H9 (cell line): ENCODE results near the gene WEE1. TPM values are rescaled to one million over a fixed set of nuclear protein-coding genes. Genes with fewer than 3 reads are reported as not detected.

Experiments used
- DNase-seq: peaks from one replicate; pipeline ENCODE4 v3.0.0-alpha.2; 2017
- H2AFZ ChIP-seq: one replicate; pipeline ENCODE4 v1.6.1; 2013; ENCODE audit warnings: mild to moderate bottlenecking, low read length, control low read depth, moderate library complexity
- H2AK5ac ChIP-seq: 2 replicates; pipeline ENCODE4 v1.6.1; 2013; ENCODE audit warnings: low read length, control low read depth, mixed read lengths; ENCODE audit not compliant: insufficient read length
- H2BK120ac ChIP-seq: one replicate; pipeline ENCODE4 v1.6.1; 2013; ENCODE audit warnings: low read depth, mild to moderate bottlenecking, low read length, control low read depth, inconsistent platforms; ENCODE audit not compliant: poor library complexity, severe bottlenecking
- H2BK12ac ChIP-seq: 2 replicates; pipeline ENCODE4 v1.6.1; 2013; ENCODE audit warnings: low read length, control low read depth, mixed read lengths, low read depth; ENCODE audit not compliant: insufficient read length
- H2BK15ac ChIP-seq: 2 replicates; pipeline ENCODE4 v1.6.1; 2013; ENCODE audit warnings: low read depth, low read length, control low read depth
- H2BK20ac ChIP-seq: one replicate; pipeline ENCODE4 v1.6.1; 2013; ENCODE audit warnings: low read depth, mild to moderate bottlenecking, low read length, control low read depth, inconsistent platforms; ENCODE audit not compliant: poor library complexity, severe bottlenecking
- H2BK5ac ChIP-seq: 2 replicates; pipeline ENCODE4 v1.6.1; 2013; ENCODE audit warnings: low read length, control low read depth, mixed read lengths; ENCODE audit not compliant: insufficient read length
- H3K14ac ChIP-seq: 2 replicates; pipeline ENCODE4 v1.6.1; 2013; ENCODE audit warnings: low read length, control low read depth; ENCODE audit not compliant: insufficient read depth
- H3K18ac ChIP-seq: 2 replicates; pipeline ENCODE4 v1.6.1; 2013; ENCODE audit warnings: low read depth, mild to moderate bottlenecking, mixed read lengths, low read length, control low read depth; ENCODE audit not compliant: insufficient read length
- H3K23ac ChIP-seq: 2 replicates; pipeline ENCODE4 v1.6.1; 2013; ENCODE audit warnings: low read length, control low read depth, mixed read lengths, low read depth; ENCODE audit not compliant: insufficient read length
- H3K23me2 ChIP-seq: 2 replicates; pipeline ENCODE4 v1.6.1; 2013; ENCODE audit warnings: low read depth, mild to moderate bottlenecking, mixed read lengths, low read length, control low read depth; ENCODE audit not compliant: insufficient read length, poor library complexity, severe bottlenecking
- H3K27ac ChIP-seq: 2 replicates; pipeline ENCODE4 v1.5.1; 2013; ENCODE audit warnings: low read length, control low read depth, mixed read lengths, low read depth; ENCODE audit not compliant: insufficient read length
- H3K27me3 ChIP-seq: 2 replicates; pipeline ENCODE4 v1.6.1; 2013; ENCODE audit warnings: low read length, control low read depth, inconsistent platforms; ENCODE audit not compliant: insufficient read depth
- H3K4ac ChIP-seq: 2 replicates; pipeline ENCODE4 v1.6.1; 2013; ENCODE audit warnings: low read depth, mild to moderate bottlenecking, control low read depth, inconsistent platforms, low read length, moderate library complexity
- H3K4me1 ChIP-seq: 2 replicates; pipeline ENCODE4 v1.6.1; 2013; ENCODE audit warnings: low read length, control low read depth, inconsistent platforms; ENCODE audit not compliant: insufficient read depth
- H3K4me2 ChIP-seq: 2 replicates; pipeline ENCODE4 v1.6.1; 2013; ENCODE audit warnings: low read length, control low read depth, mixed read lengths; ENCODE audit not compliant: insufficient read length, insufficient read depth
- H3K56ac ChIP-seq: 2 replicates; pipeline ENCODE4 v1.6.1; 2013; ENCODE audit warnings: low read depth, mild to moderate bottlenecking, mixed read lengths, low read length, control low read depth; ENCODE audit not compliant: insufficient read length
- H3K79me1 ChIP-seq: 2 replicates; pipeline ENCODE4 v1.6.1; 2013; ENCODE audit warnings: low read depth, mild to moderate bottlenecking, moderate library complexity, low read length, control low read depth, inconsistent platforms; ENCODE audit not compliant: insufficient read depth, poor library complexity, severe bottlenecking
- H3K79me2 ChIP-seq: 2 replicates; pipeline ENCODE4 v1.6.1; 2013; ENCODE audit warnings: low read length, control low read depth, inconsistent platforms; ENCODE audit not compliant: insufficient read depth
- H3K9ac ChIP-seq: 2 replicates; pipeline ENCODE4 v1.6.1; 2013; ENCODE audit warnings: low read length, control low read depth, mixed read lengths; ENCODE audit not compliant: insufficient read length; ENCODE audit errors: extremely low read depth
- H3K9me3 ChIP-seq: one replicate; pipeline ENCODE4 v1.6.1; 2013; ENCODE audit warnings: low read depth, low read length, inconsistent platforms; ENCODE audit not compliant: control insufficient read depth
- H3T11ph ChIP-seq: one replicate; pipeline ENCODE4 v1.6.1; 2013; ENCODE audit warnings: mild to moderate bottlenecking, low read length, control low read depth, inconsistent platforms
- H4K20me1 ChIP-seq: one replicate; pipeline ENCODE4 v1.6.1; 2013; ENCODE audit not compliant: control insufficient read depth, insufficient read length, insufficient read depth
- H4K5ac ChIP-seq: 2 replicates; pipeline ENCODE4 v1.6.1; 2013; ENCODE audit warnings: low read depth, mild to moderate bottlenecking, mixed read lengths, low read length, control low read depth; ENCODE audit not compliant: insufficient read length
- H4K8ac ChIP-seq: replicated peaks from 2 replicates; pipeline ENCODE4 v1.6.1; 2013; ENCODE audit warnings: low read length, control low read depth, mixed read lengths, low read depth; ENCODE audit not compliant: insufficient read length
- H4K91ac ChIP-seq: 2 replicates; pipeline ENCODE4 v1.6.1; 2013; ENCODE audit warnings: low read depth, mild to moderate bottlenecking, moderate library complexity, mixed read lengths, low read length, control low read depth; ENCODE audit not compliant: insufficient read length
- H3K27ac Mint-ChIP-seq, 3 experiments: 2 replicates in 2 of 3; 3 replicates in 1 of 3; pipeline ENCODE4 v1.8.0; 2020 to 2021; ENCODE audit warnings: mixed read lengths in 3 of 3, mild to moderate bottlenecking in 1 of 3, moderate library complexity in 1 of 3
- H3K27me3 Mint-ChIP-seq: 2 replicates; pipeline ENCODE4 v1.8.0; 2021; ENCODE audit warnings: low read depth, mild to moderate bottlenecking, moderate library complexity, mixed read lengths
- H3K36me3 Mint-ChIP-seq, 3 experiments: 2 replicates in 2 of 3; 3 replicates in 1 of 3; pipeline ENCODE4 v1.8.0; 2020 to 2021; ENCODE audit warnings: low read depth in 3 of 3, mixed read lengths in 3 of 3; ENCODE audit not compliant: insufficient read depth in 1 of 3
- H3K4me1 Mint-ChIP-seq, 2 experiments: 2 replicates each; pipeline ENCODE4 v1.8.0; 2020; ENCODE audit warnings: mixed read lengths in 2 of 2
- H3K4me3 Mint-ChIP-seq, 2 experiments: 2 replicates in 1 of 2; 3 replicates in 1 of 2; pipeline ENCODE4 v1.8.0; 2020 to 2021; ENCODE audit warnings: mild to moderate bottlenecking in 2 of 2, mixed read lengths in 2 of 2, moderate library complexity in 1 of 2
- H3K9me3 Mint-ChIP-seq, 2 experiments: 2 replicates in 1 of 2; 3 replicates in 1 of 2; pipeline ENCODE4 v1.8.0; 2020; ENCODE audit warnings: mild to moderate bottlenecking in 2 of 2, mixed read lengths in 2 of 2, moderate library complexity in 1 of 2
- CTCF ChIP-seq: fragments of 200-600 bp; sonication (generic); conservative IDR thresholded peaks from 3 replicates; pipeline ENCODE4 v1.8.0; 2021; ENCODE audit warnings: antibody characterized with exemption, mild to moderate bottlenecking
- WGBS: extraction: QIAGEN DNeasy Blood & Tissue Kit; methylation state at CpG from one replicate; pipeline ENCODE4 v1.1.7; 2013; ENCODE audit warnings: missing lambda C conversion rate, low lambda C conversion rate, mixed read lengths; ENCODE audit not compliant: insufficient read length; ENCODE audit errors: extremely low coverage; 5-methylcytosine and 5-hydroxymethylcytosine counted together
- total RNA-seq: library from RNA; stranded (reverse); gene quantifications from 2 replicates; pipeline ENCODE4 v1.2.1, GENCODE V29; 2021

WEE1 gene
- total RNA-seq, 1 experiment from 2014 or later = 142 TPM

- Histone ChIP-seq H3T11ph (no peak overlapping the region), H2BK5ac (no peak overlapping the region), H3K4ac (no peak overlapping the region), H3K18ac (no peak overlapping the region), H2AFZ (no peak overlapping the region), H4K20me1 (no peaks in the 10 kb centered on the region), H3K14ac (no peak overlapping the region), H3K9ac (no peak overlapping the region), H3K56ac (no peak overlapping the region), H3K23me2 (peaks cover 4% of the 10 kb centered on the region), H3K79me1 (no peaks in the 10 kb centered on the region), H3K9me3 (no peaks in the 10 kb centered on the region), H3K79me2 (no peaks in the 10 kb centered on the region), H3K4me2 (no peak overlapping the region), H2BK120ac (no peak overlapping the region), H4K91ac (no peak overlapping the region), H3K27me3 (no peaks in the 10 kb centered on the region), H4K8ac (no peak overlapping the region), H4K5ac (no peak overlapping the region), H3K27ac (no peak overlapping the region), H2BK15ac (no peak overlapping the region), H3K23ac (no peak overlapping the region), H2BK20ac (no peak overlapping the region), H2AK5ac (no peak overlapping the region), H2BK12ac (no peak overlapping the region), H3K4me1 (no peaks in the 10 kb centered on the region)
- no peaks in the 10 kb centered on the region; the same call in 1 of the 2 replicates for H3K27me3 Mint-ChIP-seq
- peaks cover 17 to 19% of the 10 kb centered on the region in 2 experiments for H3K4me1 Mint-ChIP-seq
- no CpG with 5 or more reads among the region's 1 CpG for WGBS
- no peak for DNase-seq
- H3K36me3 Mint-ChIP-seq = peaks cover 0 to 12% (median 4%) of the 10 kb centered on the region in 3 experiments; a peak in 4 of 7 replicates
- no peak for TF ChIP-seq CTCF
- H3K27ac Mint-ChIP-seq = no peak overlapping the region; a peak in 1 of 7 replicates
- peaks cover 0 to 11% of the 10 kb centered on the region in 2 experiments; a peak in 3 of 5 replicates for H3K9me3 Mint-ChIP-seq
- H3K4me3 Mint-ChIP-seq = no peak overlapping the region
Measured at GRCh38 chr11:9619004-9619403, 45.5 kb downstream of the WEE1 start.
